ENCODE results near the gene SRSF5.

GRCh38 chr14:69752773-69753172, 14.2 kb upstream of the SRSF5 start:
- TF ChIP-seq CTCF (IDR thresholded peaks at IDR 0.05; ENCODE audit: low read depth, low read length) (no peak), POLR2A (IDR thresholded peaks at IDR 0.05; ENCODE audit: extremely low read depth, insufficient read length) (no peak), MAX (IDR thresholded peaks at IDR 0.05; ENCODE audit: low read depth, low read length) (no peak)
